Kidney tubule cell (primary cell): ENCODE measurements around the gene ATP6V0C.

ENCODE experiments used
- DNase-seq: peaks from one replicate; pipeline ENCODE4 v3.0.0-alpha.2; 2018; ENCODE audit warnings: low spot score

The ATP6V0C gene

DNA sequence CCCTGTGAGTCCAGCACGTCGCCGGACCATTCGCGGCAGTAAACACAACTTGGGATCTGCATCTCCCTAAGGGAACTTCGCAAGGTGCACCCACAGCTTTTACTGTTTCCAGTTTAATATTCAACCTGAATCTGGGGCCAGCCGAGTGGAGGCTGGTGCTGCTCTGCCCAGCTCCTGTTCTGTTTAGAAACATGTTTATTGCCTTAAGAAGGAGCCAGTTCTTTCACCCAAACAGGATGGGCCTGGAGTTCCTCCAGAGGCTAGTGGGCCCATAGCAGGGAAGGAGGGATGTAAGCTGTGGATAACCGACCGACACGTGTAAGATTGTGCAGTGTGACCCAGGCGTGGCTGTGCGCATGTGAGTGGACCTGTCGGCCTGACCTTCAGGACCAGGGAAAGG lies 21.5 kb upstream of the ATP6V0C start:
- DNase-seq: no peak

DNA sequence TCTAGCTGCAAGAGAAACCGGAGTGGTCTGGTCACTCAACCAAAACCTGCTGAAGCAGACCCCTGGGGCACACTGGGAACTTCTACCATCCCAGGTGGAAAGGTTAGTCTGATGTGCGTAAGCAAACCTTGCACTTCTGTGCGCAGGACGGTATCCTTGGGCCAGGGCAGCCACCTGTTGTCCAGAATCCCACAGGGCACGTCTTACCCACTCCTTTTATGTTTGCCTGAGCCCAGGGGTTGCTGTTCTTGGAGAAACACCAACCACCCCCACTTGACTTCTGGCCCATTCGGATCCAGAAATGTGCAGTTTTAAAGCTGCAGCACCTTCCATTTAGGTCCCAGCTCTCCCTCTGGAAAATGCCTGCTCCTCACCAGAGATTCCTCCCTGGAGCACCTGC lies 20.1 kb upstream of the ATP6V0C start:
- no peak for DNase-seq

DNA sequence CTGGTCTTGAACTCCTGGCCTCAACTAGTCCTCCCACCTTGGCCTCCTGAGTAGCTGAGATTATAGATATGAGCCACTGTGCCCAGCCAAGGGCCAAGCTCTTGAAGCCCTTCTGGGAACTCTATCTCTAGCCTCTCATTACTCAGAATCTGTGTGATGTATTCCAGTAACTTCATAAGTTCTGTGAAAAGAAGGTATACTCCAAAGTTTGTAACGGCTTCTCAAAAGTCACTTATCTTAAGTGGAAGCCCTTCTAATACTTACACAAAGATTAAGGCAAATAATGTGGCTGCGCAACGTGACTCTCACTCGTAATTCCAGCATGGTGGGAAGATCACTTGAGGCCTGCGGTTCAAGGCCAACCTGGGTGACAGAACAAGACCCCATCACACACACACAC lies 19.1 kb upstream of the ATP6V0C start:
- DNase-seq: no peak

DNA sequence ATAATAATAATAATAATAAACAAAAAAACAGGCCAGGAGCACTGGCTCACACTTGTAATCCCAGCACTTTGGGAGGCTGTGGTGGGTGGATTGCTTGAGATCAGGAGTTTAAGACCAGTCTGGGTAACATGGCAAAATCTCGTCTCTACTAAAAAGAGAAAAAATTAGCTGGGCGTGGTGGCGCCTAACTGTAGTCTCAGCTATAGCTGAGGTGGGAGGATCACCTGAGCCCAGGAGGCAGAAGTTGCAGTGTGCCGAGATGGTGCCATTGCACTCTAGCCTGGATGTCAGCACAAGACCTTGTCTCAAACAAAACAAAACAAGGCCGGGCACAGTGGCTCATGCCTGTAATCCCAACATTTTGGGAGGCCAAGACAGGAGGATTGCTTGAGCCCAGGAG lies 18.7 kb upstream of the ATP6V0C start:
- no peak for DNase-seq

DNA sequence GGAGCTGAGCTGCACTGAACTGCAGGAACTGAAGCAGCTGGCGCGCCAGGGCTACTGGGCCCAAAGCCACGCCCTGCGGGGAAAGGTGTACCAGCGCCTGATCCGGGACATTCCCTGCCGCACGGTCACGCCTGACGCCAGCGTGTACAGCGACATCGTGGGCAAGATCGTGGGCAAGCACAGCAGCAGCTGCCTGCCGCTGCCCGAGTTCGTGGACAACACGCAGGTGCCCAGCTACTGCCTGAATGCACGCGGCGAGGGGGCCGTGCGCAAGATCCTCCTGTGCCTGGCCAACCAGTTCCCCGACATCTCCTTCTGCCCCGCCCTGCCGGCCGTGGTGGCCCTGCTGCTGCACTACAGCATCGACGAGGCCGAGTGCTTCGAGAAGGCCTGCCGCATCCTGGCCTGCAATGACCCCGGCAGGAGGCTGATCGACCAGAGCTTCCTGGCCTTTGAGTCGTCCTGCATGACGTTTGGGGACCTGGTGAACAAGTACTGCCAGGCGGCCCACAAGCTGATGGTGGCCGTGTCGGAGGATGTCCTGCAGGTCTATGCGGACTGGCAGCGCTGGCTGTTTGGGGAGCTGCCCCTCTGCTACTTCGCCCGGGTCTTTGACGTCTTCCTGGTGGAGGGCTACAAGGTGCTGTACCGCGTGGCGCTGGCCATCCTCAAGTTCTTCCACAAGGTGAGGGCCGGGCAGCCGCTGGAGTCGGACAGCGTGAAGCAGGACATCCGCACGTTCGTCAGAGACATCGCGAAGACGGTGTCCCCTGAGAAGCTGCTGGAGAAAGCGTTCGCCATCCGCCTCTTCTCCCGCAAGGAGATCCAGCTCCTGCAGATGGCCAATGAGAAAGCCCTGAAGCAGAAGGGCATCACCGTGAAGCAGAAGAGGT lies 17.3 kb upstream of the ATP6V0C start:
- no peak for DNase-seq

DNA sequence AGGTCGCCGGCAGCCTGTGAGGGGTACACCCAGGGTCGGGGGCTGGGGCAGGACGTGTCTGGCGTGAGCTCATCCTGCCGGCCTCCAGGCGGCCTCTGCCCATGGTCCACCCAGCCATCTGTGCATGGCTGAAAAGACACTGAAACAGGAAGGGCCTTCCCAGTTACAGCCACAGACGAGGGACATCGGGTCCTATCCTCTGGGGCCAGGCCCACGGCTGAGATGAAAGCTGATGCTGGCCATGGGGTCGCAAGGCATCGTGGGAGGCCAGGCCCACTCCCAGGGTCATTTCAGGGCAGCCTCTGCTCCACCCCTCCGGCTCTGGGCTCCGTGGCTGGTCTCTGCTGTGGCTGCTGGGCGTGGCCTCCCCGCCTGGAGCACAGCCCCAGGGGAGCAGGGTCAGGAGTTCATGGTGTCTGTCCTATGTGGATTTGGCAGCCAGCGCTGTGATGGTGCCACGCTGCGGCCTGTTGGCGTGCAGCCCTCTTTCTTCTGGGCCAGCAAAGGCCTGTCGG lies 16.6 kb upstream of the ATP6V0C start:
- no peak for DNase-seq

DNA sequence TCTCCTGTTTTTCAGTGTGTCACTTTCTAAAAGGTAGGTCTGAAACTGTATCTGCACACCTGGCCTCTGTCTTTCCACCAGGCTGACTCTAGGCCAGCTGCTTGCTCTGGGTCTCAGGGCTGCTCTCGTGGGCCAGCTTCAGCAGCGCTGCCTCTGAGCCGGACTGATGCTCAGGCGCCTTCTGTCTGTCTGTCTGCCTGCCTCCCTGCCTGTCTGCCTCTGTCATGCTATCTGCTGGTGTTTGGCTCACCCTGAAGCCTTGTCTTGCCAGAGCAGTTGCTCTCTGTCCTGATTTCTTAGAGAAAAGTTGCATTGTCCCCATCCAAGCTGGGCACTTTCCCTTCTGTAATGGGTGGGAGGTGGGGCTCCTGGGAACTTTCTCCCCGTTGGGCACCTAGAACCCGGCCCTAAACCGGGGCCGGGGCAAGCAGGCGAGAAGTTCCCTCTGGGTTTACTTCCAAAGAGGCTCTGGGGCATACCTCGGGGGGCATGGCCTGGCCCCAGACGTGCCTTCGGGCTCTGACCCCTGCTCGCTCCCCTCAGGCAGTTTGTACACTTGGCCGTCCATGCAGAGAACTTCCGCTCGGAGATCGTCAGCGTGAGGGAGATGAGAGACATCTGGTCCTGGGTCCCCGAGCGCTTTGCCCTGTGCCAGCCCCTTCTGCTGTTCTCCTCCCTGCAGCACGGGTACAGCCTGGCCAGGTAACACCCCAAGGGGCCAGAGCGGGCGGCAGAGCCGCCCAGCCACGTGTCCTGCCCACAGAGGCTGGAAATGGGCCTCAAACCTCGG lies 15.9 kb upstream of the ATP6V0C start:
- DNase-seq: no peak

DNA sequence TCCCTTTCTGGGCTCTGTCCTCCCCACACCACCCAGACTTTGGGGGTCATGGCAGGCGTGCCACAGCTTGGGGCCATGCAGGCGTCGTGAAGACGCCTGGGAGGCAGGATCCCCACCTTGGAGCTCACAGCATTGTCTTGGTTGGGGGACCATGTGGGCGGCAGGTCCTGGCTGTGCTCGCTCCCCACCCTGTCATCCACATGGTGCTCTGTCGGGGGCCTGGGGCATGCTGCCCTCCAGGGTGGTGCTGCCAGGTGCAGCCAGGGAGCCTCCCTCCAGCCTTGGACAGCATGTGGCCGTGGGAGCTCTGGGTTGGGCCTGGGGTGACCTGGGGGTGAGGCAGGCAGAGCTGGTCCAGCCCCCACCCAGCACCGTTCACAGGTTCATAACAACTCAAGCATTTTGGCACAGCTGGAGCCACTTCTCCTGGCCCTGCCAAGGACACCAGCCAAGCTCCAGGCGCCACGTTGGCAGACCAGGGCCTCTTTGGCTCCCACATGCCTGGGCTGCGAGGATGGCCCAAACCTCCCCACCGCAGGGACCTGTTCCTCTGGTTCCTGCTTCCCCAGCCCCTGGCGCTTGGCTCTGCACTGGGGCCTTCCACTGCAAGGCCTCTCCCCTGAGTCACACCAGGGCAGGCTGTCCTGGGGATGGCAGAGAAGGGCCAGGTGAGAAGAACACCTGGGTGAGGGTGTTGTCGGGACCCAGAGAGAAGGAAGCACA lies 15.1 kb upstream of the ATP6V0C start:
- DNase-seq: peak; percentile 33

DNA sequence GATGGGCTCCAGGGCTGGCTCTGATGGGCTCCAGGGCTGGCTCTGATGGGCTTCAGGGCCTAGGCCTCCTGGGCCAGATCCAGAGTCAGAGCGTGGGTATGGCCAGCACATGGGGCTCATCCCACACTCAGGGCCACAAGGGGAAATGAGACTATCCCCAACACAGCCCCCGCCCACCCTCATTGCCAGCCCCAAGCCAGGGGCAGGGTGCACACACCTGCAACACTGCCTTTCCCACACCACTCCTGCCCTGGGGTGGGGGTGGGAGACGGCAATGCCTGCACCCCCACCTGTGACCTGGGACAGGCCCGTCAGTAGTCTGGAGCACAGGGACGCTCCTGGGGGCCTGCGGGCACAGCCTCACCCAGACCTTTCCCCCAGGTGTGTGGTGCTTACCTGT lies 14.3 kb upstream of the ATP6V0C start:
- DNase-seq: no peak

DNA sequence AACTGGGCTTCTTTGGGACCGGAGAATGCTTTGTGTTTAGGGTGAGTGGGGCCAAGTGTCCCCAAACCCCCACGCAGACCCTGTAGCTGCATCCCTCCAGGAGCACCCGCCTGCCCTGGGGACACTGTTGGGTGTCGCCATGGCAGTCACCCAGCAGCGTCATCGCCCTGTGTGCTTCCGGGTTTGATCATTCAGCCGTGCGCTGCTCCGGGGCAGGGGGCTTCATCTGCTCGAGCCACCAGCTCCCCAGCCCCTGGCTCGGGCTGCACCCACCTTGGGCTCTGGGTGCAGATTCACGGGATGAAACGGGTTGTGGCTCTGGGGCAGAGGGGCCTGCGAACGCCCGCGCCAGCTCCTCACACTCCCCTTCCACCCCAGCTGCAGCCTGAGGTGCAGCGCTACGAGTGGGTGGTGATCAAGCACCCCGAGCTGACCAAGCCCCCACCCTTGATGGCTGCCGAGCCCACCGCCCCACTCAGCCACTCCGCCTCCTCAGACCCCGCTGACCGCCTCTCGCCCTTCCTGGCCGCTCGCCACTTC lies 13.8 kb upstream of the ATP6V0C start:
- no peak for DNase-seq

DNA sequence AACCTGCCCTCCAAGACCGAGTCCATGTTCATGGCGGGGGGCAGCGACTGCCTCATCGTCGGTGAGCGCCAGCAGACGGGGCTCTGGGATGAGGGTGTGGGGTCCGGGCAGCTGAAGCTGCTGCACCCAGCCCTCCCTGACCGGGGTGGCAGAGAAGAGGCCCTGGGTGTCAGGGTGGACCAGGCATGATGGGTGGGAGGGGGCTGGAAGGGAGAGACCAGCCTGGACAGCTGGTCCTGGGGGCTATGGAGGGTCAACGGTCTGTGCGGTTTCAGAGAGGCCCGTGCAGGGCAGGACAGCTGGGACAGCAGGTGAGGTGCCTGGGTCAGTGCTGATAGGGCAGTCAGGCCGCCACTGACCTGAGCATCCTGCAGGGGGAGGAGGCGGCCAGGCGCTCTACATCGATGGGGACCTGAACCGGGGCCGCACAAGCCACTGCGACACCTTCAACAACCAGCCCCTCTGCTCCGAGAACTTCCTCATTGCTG lies 13.3 kb upstream of the ATP6V0C start:
- no peak for DNase-seq

DNA sequence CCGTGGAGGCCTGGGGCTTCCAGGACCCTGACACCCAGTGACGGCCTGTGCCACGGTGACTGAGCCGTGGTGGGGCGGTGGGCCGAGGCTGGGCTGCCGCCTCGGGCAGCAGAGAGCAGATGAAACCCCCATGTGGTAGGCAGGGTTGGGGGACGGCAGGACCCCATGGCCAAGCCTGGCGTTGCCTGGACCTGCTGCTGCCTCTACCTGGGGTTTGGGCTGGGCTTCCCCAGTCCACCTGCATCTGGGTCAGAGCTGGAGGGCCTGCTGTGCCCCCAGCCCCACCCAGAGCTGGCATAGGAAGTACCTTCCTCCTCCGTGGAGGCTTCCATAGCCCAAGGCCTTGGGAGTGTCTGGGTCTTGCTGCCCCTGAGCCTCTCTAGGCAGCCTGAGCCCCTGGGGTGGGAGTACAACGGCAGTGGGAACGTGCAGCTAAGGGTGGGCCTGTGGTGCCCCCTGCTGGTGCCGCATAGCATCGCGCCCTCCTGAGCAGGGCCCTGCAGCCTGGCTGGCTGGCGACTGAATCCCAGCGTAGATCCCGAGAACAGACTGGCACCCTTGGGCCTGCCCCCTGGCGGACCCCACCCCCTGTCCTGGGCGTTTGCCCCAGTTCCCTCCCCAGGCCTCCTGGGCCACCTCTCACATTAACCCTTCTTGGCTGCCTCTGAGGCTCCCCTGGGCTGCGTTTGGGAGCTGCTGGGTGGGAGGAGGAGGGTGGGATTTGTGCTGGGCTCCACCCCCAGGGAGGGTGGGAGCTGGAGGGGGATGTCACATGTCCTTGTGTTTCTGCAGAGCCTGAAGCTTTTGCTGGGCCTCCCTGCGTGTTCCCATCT lies 12.6 kb upstream of the ATP6V0C start:
- peak; percentile 80 for DNase-seq

DNA sequence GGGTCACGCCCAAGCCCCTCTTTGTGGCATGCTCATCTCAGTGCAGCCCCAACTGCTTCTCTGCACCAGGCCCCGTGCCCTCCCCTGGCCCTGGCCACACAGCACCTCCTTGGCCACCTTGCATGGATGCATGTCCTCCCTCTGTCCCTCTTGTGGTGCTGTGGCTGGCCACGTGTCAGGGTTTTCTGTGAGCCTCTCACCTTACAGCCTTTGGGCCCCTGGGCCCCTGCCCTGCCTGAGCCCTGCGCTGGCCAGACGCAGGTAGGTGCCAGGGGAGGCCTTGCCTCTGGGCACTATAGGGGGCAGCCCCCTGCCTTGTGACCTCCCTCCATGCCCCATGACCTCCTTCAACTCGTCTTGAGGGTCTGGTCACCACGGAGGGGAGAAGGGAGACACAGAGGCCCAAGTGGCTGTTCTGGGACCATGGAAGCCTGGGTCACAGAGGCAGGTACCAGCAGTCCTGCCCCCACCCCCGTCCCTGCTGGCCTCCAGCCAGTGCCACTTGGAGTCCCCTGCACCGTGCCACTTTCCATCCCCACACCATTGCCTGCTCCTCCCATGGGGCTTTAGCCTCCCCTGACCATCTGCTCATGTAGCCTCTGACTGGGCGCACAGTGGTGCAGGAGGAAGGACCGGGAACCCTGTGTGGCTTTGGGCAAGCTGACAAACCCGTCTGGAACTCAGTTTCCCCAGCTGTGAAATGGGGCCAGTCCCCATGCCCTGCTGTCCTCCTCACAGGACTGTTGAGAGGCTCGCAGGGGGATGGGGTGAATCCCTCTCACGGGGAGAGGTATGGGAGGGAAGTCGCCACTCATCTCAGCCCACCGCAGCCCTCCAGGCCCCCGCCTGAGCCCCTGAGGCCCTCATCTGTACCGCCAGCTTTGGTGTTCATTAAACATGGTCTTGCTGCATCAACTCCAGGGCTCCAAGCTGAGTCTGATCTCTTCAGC lies 11.5 kb upstream of the ATP6V0C start:
- no peak for DNase-seq

DNA sequence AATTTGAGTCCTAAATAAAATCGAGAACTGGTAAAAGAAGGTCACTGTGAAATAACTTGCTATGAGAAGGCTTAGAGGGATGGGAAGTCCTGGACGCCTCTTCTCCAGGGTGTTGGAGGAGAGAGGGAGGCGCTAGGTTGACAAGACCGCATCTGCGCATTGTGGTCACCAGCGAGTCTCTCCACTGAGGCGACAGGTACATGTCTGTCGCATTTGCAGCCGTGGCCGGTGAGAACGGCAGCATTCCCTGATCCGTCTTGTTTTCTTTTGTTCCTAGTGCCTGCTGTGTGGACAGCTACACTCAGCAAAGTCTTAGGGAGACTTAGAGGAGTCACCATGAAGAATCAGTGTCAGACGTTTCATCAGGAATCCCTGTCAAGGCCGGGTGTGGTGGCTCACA lies 8.1 kb upstream of the ATP6V0C start:
- DNase-seq: no peak

DNA sequence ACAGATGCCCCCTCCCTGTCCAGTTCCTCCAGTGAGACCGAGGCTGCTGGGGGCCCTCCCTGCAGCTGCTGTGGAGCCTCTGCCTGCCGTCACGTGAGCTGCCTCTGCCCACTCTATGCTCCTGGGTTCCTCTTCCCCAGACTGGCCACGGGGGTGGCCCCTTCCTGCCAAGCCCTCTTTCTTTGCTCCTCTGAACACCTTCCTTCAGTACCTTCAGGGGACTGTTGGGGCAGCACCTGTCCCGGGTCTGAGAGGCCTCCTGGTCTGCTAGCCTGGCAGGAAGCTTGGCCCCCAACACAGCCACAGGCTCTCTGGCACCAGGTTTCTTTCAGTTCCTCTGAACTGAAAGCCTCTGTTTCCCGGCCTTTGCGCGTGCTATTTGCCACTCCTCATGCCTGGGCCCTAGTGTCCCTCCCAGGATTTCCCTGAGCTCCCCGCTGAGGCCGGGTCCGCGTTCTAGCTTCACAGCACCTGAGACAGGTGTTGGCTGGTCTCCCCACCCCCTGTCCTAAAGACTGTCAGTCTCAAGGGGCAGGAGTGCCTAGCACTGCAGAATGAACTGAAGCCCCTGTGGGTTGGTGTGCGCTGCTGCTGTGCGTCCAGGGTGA lies 6.6 kb upstream of the ATP6V0C start:
- no peak for DNase-seq

DNA sequence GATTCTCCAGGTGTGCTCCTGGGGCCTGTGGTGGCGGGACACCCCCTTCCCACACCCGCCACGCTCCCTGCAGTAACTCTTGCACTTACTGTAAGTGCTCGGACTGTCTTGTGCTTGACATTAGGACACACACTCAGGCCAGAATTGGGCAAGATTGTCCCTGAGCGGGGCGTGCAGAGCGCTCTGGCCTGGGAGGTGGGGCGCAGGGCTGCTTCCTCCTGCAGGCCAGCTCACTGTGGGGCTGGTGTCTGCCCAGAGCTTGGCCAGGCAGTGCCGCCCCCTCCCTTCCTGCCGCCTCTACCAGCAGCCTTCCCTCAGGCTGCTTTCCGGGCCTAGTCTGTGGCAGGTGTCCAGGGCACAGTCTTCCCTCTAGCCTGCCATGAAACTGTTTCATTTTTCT lies 6.1 kb upstream of the ATP6V0C start:
- DNase-seq: no peak

DNA sequence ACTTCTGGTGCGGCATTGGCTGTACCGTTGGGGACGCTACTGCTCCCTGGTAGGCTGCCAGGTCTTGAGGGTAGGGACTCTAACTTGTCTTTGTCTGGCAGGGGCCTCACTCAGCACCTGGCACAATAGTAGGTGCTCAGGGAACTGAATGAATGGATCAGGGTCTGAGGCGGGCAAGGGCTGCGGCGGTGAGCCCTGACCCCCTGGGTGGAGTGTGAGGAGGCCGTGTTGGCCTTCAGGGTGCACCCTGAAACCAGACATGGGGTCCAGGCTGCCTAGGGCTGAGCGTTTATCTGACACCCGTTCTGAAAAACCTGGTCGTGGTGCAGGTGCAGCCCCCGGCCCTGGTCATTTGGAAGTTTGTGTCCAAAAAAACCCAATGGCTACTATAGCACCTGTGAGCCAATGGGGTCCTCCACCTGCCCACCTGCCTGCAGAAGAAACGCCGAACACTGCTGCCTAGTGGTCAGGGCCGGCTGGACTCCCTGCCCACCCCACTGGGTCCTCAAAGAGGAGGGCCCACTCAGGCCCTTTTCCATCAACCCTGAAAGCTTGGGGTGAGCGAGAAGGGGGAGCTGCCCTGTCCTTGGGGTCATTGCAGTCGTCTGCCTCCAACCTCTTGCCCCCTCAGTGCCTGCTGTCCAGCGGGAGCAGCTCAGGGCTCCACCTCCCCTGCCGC lies 4.9 kb upstream of the ATP6V0C start:
- no peak for DNase-seq

DNA sequence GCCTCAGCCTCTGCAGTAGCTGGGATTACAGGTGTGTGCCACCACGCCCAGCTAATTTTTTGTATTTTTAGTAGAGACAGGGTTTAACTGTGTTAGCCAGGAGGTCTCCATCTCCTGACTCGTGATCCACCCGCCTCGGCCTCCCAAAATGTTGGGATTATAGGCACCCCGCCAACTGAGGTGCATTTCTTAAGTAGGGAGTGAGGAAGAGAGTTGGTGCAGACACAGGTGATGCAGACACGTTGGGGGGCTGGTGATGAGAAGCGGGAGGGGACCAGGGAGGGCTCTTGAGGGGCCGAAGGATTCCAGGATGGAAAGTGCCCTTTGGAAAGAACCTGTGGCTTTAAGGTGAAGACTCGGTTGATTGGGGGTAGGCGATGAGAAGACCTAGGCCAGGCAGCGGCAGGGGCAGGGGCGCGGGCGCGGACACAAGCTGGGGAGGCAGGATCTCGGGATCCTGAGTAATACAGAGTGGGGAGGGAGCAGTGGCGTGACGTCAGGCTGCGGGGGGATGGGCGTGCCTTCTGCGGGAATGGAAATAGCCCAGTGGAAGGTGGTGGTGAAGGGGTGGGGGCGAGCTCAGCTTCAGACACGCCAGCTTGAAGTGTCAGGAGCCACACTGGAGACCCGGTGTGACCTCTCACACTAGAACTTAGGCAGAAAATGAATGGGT lies 2.5 kb upstream of the ATP6V0C start:
- peak; percentile 40 for DNase-seq
